PC-3 (cell line): ENCODE measurements around the gene GABBR1. TPM values are rescaled to one million over a fixed set of nuclear protein-coding genes. Genes with fewer than 3 reads are reported as not detected.
A peak's percentile ranks its signal among the peaks of the same experiment; 100 is the strongest.

Source experiments
- ATAC-seq: fragments of 200-7000 bp; cut with Tn5 transposase; 2 replicates; pipeline ENCODE4 v1.9.1; 2020; ENCODE audit warnings: mild to moderate bottlenecking, moderate library complexity
- BruUV-seq: library from RNA; stranded (reverse); fragments of 400-500 nt; replicated peaks from 2 replicates; lab custom pipeline; 2021; lab: Mats Ljungman, UMichigan
- CTCF ChIA-PET: fragments of 300-600 bp; sonication (Branson Sonifier 250); formaldehyde crosslinking; loops from one replicate; lab custom pipeline; 2022; ENCODE audit warnings: antibody characterized with exemption; lab: Charles Lee
- POLR2A ChIA-PET: fragments of 300-600 bp; sonication (Branson Sonifier 250); formaldehyde crosslinking; loops from one replicate; lab custom pipeline; 2022; ENCODE audit warnings: antibody characterized with exemption; ENCODE audit not compliant: unreplicated experiment; lab: Charles Lee
- DNase-seq: peaks from one replicate; pipeline ENCODE4 v3.0.0-alpha.2; 2015
- H2AFZ ChIP-seq: fragments of 300-600 bp; sonication (generic); 2 replicates; pipeline ENCODE4 v1.6.0; 2016; ENCODE audit warnings: antibody characterized with exemption, low read length
- H3F3A ChIP-seq: fragments of 300-600 bp; sonication (generic); one replicate; pipeline ENCODE4 v1.6.0; 2017; ENCODE audit warnings: antibody characterized with exemption, low read length, control low read depth, mild to moderate bottlenecking; ENCODE audit not compliant: unreplicated experiment
- H3K27ac ChIP-seq: fragments of 300-600 bp; sonication (generic); 2 replicates; pipeline ENCODE4 v1.5.1; 2016; ENCODE audit warnings: mild to moderate bottlenecking, low read length
- H3K27me3 ChIP-seq: fragments of 300-600 bp; sonication (generic); 2 replicates; pipeline ENCODE4 v1.6.1; 2016; ENCODE audit warnings: low read length, mixed read lengths
- H3K36me3 ChIP-seq: fragments of 300-600 bp; sonication (generic); 2 replicates; pipeline ENCODE4 v1.6.1; 2016; ENCODE audit warnings: low read depth, mixed run types, low read length, mixed read lengths
- H3K4me1 ChIP-seq: fragments of 300-600 bp; sonication (generic); 2 replicates; pipeline ENCODE4 v1.5.1; 2016; ENCODE audit warnings: low read length; ENCODE audit not compliant: insufficient read depth
- H3K4me2 ChIP-seq: fragments of 300-600 bp; sonication (generic); 2 replicates; pipeline ENCODE4 v1.6.0; 2016; ENCODE audit warnings: low read length
- H3K4me3 ChIP-seq: fragments of 300-600 bp; sonication (generic); 2 replicates; pipeline ENCODE4 v1.5.1; 2016; ENCODE audit warnings: mild to moderate bottlenecking, low read length, mixed read lengths
- H3K79me2 ChIP-seq: fragments of 300-600 bp; sonication (generic); 2 replicates; pipeline ENCODE4 v1.6.1; 2017; ENCODE audit warnings: low read length, mixed read lengths
- H3K9ac ChIP-seq: fragments of 300-600 bp; sonication (generic); 2 replicates; pipeline ENCODE4 v1.6.0; 2016; ENCODE audit warnings: mild to moderate bottlenecking, low read length
- H3K9me2 ChIP-seq: fragments of 300-600 bp; sonication (generic); replicated peaks from 2 replicates; pipeline ENCODE4 v1.6.1; 2016; ENCODE audit warnings: mixed run types, low read length, mixed read lengths
- H3K9me3 ChIP-seq: fragments of 300-600 bp; sonication (generic); 2 replicates; pipeline ENCODE4 v1.6.1; 2016; ENCODE audit warnings: low read length, mixed read lengths
- H4K20me1 ChIP-seq: fragments of 300-600 bp; sonication (generic); 2 replicates; pipeline ENCODE4 v1.6.1; 2016; ENCODE audit warnings: low read length, mixed read lengths
- CTCF ChIP-seq: fragments of 300-600 bp; sonication (generic); conservative IDR thresholded peaks from 2 replicates; pipeline ENCODE4 v1.5.1; 2017; ENCODE audit warnings: antibody characterized with exemption, low read depth, mild to moderate bottlenecking, low read length
- EZH2 ChIP-seq: fragments of 300-600 bp; sonication (generic); IDR thresholded peaks from one replicate; pipeline ENCODE4 v1.6.1; 2017; ENCODE audit warnings: antibody characterized with exemption, mild to moderate bottlenecking, low read length; ENCODE audit not compliant: unreplicated experiment
- EZH2phosphoT487 ChIP-seq: fragments of 300-600 bp; sonication (generic); IDR thresholded peaks from 2 replicates; pipeline ENCODE4 v1.6.1; 2018; ENCODE audit warnings: mild to moderate bottlenecking, antibody characterized with exemption, low read length, borderline replicate concordance
- intact Hi-C: fragments of 100-400 bp; cut with micrococcal nuclease; formaldehyde crosslinking; loops from 2 replicates; pipeline ENCODE4 v1.9.0; 2023
- total RNA-seq: library from RNA; depleted of rRNA; stranded (reverse); fragments of >200 nt; gene quantifications from 2 replicates; pipeline ENCODE4 v1.2.3, GENCODE V29; 2014

Gene GABBR1
- total RNA-seq, 1 experiment from 2014 or later, result 5.5 TPM

- Histone ChIP-seq H3K36me3 (no peaks in the 10 kb centered on the region), H3K9ac (no peak overlapping the region), H2AFZ (no peak overlapping the region), H3K27me3 (peaks cover 11% of the 10 kb centered on the region), H3F3A (no peaks in the 10 kb centered on the region), H3K4me2 (no peak overlapping the region), H4K20me1 (no peaks in the 10 kb centered on the region), H3K9me3 (no peaks in the 10 kb centered on the region), H3K79me2 (no peaks in the 10 kb centered on the region), H3K4me3 (no peak overlapping the region), H3K9me2 (no peaks in the 10 kb centered on the region), H3K27ac (no peak overlapping the region), H3K4me1 (no peaks in the 10 kb centered on the region)
- no TSS peak for BruUV-seq
- no peak for ATAC-seq
- CTCF ChIA-PET, result no interaction called here
- POLR2A ChIA-PET, result no interaction called here
- TF ChIP-seq CTCF (no peak), EZH2phosphoT487 (no peak), EZH2 (no peak)
- DNase-seq, result peak; percentile 4
- intact Hi-C loops, result no loop called here
Observed at GRCh38 chr6:29531668-29532067, 101.3 kb downstream of the GABBR1 start.

GRCh38 chr6:29530671-29531310, 102.2 kb downstream of the GABBR1 start:
- BruUV-seq, result no TSS peak
- no peaks in the 10 kb centered on the region for H3K9me3 ChIP-seq
- CTCF ChIA-PET, result no interaction called here

More at GRCh38 chr6:29530671-29531310, 102.2 kb downstream of the GABBR1 start:
- POLR2A ChIA-PET, result no interaction called here
- Histone ChIP-seq H4K20me1 (no peaks in the 10 kb centered on the region), H3K27me3 (peaks cover 17% of the 10 kb centered on the region), H3K4me3 (no peak overlapping the region), H3K4me2 (no peak overlapping the region), H3K9me2 (no peaks in the 10 kb centered on the region), H3K9ac (no peak overlapping the region), H3K4me1 (no peaks in the 10 kb centered on the region), H2AFZ (no peak overlapping the region), H3K27ac (no peak overlapping the region), H3F3A (no peaks in the 10 kb centered on the region), H3K79me2 (no peaks in the 10 kb centered on the region), H3K36me3 (no peaks in the 10 kb centered on the region)
- TF ChIP-seq CTCF (no peak), EZH2 (no peak), EZH2phosphoT487 (no peak)
- DNase-seq, result no peak
- intact Hi-C loops, result no loop called here
- ATAC-seq, result no peak
